Smooth muscle cell (in vitro differentiated cells): Measurements from ENCODE around the gene AQP7. TPM values are rescaled to one million over a fixed set of nuclear protein-coding genes. Genes with fewer than 3 reads are reported as not detected.
"Not testable (repeated sequence)": the region's sequence is repeated elsewhere in the genome, so short reads cannot be mapped to it uniquely, and the experiment has no call there.

ENCODE experiments used
- DNase-seq: peaks from one replicate; lab custom pipeline; 2025; ENCODE audit not compliant: unreplicated experiment; lab: John Stamatoyannopoulos, UW
- H2AFZ ChIP-seq: fragments of 200-600 bp; sonication (generic); 2 replicates; pipeline ENCODE4 v1.6.0; 2016; ENCODE audit warnings: antibody characterized with exemption, low read depth, mild to moderate bottlenecking
- H3F3A ChIP-seq: fragments of 200-600 bp; sonication (generic); 2 replicates; pipeline ENCODE4 v1.6.0; 2017; ENCODE audit warnings: antibody characterized with exemption, low read depth
- H3K27ac ChIP-seq: fragments of 200-600 bp; sonication (generic); 2 replicates; pipeline ENCODE4 v1.5.1; 2016; ENCODE audit warnings: low read depth, mild to moderate bottlenecking
- H3K27me3 ChIP-seq: fragments of 200-600 bp; sonication (generic); 2 replicates; pipeline ENCODE4 v1.6.1; 2016; ENCODE audit warnings: low read depth, mild to moderate bottlenecking
- H3K36me3 ChIP-seq: fragments of 200-600 bp; sonication (generic); 2 replicates; pipeline ENCODE4 v1.5.1; 2016; ENCODE audit warnings: low read depth
- H3K4me1 ChIP-seq: fragments of 200-600 bp; sonication (generic); 2 replicates; pipeline ENCODE4 v1.5.1; 2016; ENCODE audit warnings: low read depth
- H3K4me2 ChIP-seq: fragments of 200-600 bp; sonication (generic); 2 replicates; pipeline ENCODE4 v1.6.0; 2016; ENCODE audit warnings: mild to moderate bottlenecking
- H3K4me3 ChIP-seq: fragments of 200-600 bp; sonication (generic); 2 replicates; pipeline ENCODE4 v1.5.1; 2016; ENCODE audit warnings: mild to moderate bottlenecking
- H3K79me2 ChIP-seq: fragments of 200-600 bp; sonication (generic); 2 replicates; pipeline ENCODE4 v1.6.0; 2016; ENCODE audit warnings: low read depth, mild to moderate bottlenecking
- H3K9ac ChIP-seq: fragments of 200-600 bp; sonication (generic); 2 replicates; pipeline ENCODE4 v1.6.0; 2016; ENCODE audit warnings: low read depth
- H3K9me3 ChIP-seq: fragments of 200-600 bp; sonication (generic); replicated peaks from 2 replicates; pipeline ENCODE4 v1.5.1; 2016; ENCODE audit warnings: low read depth
- H4K20me1 ChIP-seq: fragments of 200-600 bp; sonication (generic); 2 replicates; pipeline ENCODE4 v1.6.0; 2016; ENCODE audit warnings: low read depth
- CTCF ChIP-seq: fragments of 200-600 bp; sonication (generic); IDR thresholded peaks from 2 replicates; pipeline ENCODE4 v1.5.1; 2017; ENCODE audit warnings: borderline replicate concordance, mild to moderate bottlenecking, antibody characterized with exemption; ENCODE audit not compliant: insufficient read depth, poor library complexity, severe bottlenecking
- WGBS: methylation state at CpG from one replicate; pipeline ENCODE4 v1.1.7; 2016; ENCODE audit warnings: low lambda C conversion rate; 5-methylcytosine and 5-hydroxymethylcytosine counted together
- polyA plus RNA-seq: library from polyadenylated mRNA; unstranded; fragments of >200 nt; fragmentation: Nextera tagmentation; extraction: Ambion mirVana; gene quantifications from 2 replicates; pipeline ENCODE4 v1.2.1, GENCODE V29; 2016
- total RNA-seq: library from RNA; depleted of rRNA; stranded (reverse); fragments of >200 nt; gene quantifications from 2 replicates; pipeline ENCODE4 v1.2.3, GENCODE V29; 2014

AQP7 gene
- total and polyA plus RNA-seq, 2 experiments from 2014 or later, result 0.45 to 0.76 TPM

DNA sequence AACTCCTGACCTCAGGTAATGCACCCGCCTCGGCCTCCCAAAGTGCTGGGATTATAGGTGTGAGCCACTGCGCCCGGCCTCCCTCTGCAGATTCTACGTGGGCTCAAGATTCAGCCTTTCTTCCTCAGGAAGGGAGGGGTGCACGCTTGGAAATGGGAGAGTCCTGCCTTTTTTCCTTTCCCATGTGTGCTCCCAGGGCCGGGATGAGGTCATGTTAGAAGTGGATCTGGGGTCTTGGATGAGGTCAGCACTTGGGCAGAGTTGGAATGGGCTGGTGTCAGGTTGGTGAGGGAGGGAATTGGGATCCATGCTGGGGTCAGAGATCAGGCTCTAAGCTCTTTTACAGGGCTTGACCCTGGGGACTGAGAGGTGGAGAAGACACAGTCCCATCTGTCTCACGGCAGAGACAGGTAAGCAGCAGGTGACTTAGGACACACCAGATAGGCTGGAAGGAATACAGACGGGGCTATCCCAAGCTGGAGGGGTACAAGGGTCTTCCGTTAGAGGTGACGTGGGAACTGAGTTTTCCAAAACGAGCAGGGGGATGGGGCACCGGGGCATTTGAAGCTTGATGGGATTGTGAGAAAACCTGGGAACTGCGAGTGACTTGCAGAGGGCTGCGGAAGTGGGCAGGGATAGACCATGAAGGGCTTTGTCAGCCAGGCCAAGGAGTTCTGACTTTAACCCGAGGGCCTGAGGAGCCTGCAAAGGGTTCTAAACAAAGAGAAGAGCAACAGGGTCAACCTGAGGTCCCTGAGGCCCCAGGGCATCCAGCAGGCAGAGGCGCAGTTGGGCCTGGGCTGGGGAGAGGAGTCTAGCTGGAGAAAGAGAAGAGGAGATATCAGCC lies 1.8 kb upstream of the AQP7 start:
- Histone ChIP-seq H3K36me3 (no peaks in the 10 kb centered on the region), H3K27me3 (no peaks in the 10 kb centered on the region), H3F3A (no peaks in the 10 kb centered on the region), H3K27ac (no peak overlapping the region), H3K4me3 (no peak overlapping the region), H3K4me1 (no peaks in the 10 kb centered on the region), H3K4me2 (no peak overlapping the region), H3K9me3 (no peaks in the 10 kb centered on the region), H4K20me1 (no peaks in the 10 kb centered on the region), H3K79me2 (no peaks in the 10 kb centered on the region), H2AFZ (no peak overlapping the region), H3K9ac (no peak overlapping the region)
- 88% methylated on average over 17 of the region's 17 CpGs for WGBS
- DNase-seq, result no peak
- no peak for TF ChIP-seq CTCF

DNA sequence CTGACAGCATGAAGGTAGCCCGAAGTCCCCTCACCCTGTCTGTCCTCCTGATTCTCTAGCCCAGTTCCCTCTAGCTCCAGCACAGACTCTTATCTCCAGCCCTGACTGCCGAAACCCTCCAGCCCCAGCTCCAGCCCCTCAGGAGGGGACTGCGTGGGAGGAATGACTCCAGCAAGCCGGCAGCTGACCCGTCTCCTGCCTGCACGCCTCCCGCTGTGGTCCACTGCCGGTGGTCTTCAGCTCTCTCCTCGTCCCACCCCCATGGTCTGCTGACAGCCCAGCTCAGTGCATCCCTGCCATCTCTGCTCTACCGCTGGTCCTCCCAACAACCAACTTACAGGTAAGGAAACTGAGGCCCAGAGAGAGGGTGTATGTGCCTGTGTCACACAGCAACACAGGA lies 559 bp downstream of the AQP7 start:
- not testable (repeated sequence) for H3K4me2 ChIP-seq, H3K27me3 ChIP-seq

GRCh38 chr9:33399047-33399446 lies 3.3 kb downstream of the AQP7 start:
- WGBS, result 84% methylated on average over 4 of the region's 4 CpGs
- not testable (repeated sequence) for DNase-seq

More for the DNA sequence above, 559 bp downstream of the AQP7 start:
- 53% methylated on average over 10 of the region's 10 CpGs for WGBS
- H2AFZ ChIP-seq, H3K9ac ChIP-seq, DNase-seq, H3K4me3 ChIP-seq, H4K20me1 ChIP-seq, H3F3A ChIP-seq, H3K27ac ChIP-seq, H3K4me1 ChIP-seq, H3K36me3 ChIP-seq, H3K9me3 ChIP-seq, H3K79me2 ChIP-seq: not testable (repeated sequence)

GRCh38 chr9:33397801-33398200 lies 4.6 kb downstream of the AQP7 start:
- H3K79me2 ChIP-seq, DNase-seq, H4K20me1 ChIP-seq, H3K27ac ChIP-seq, H3K9ac ChIP-seq, H3K27me3 ChIP-seq, H3K9me3 ChIP-seq, H3K36me3 ChIP-seq, H3K4me2 ChIP-seq, H2AFZ ChIP-seq, H3K4me3 ChIP-seq, H3K4me1 ChIP-seq, H3F3A ChIP-seq: not testable (repeated sequence)
- WGBS, result 82% methylated on average over 3 of the region's 4 CpGs

More at GRCh38 chr9:33399047-33399446, 3.3 kb downstream of the AQP7 start:
- H3K79me2 ChIP-seq, H3K4me2 ChIP-seq, H3K4me3 ChIP-seq, H3F3A ChIP-seq, H2AFZ ChIP-seq, H3K36me3 ChIP-seq, H3K27ac ChIP-seq, H3K4me1 ChIP-seq, H3K9ac ChIP-seq, H3K9me3 ChIP-seq, H3K27me3 ChIP-seq, H4K20me1 ChIP-seq: not testable (repeated sequence)

- not testable (repeated sequence) for H3K27ac ChIP-seq, H3K79me2 ChIP-seq, H3K36me3 ChIP-seq, H3K9me3 ChIP-seq, H3K4me3 ChIP-seq, H3K4me1 ChIP-seq, H3K9ac ChIP-seq, H3F3A ChIP-seq, H3K27me3 ChIP-seq, H4K20me1 ChIP-seq, H2AFZ ChIP-seq, DNase-seq, H3K4me2 ChIP-seq
- WGBS, result 94% methylated on average over 15 of the region's 15 CpGs
Observed at GRCh38 chr9:33395159-33395879, 7.0 kb downstream of the AQP7 start.

DNA sequence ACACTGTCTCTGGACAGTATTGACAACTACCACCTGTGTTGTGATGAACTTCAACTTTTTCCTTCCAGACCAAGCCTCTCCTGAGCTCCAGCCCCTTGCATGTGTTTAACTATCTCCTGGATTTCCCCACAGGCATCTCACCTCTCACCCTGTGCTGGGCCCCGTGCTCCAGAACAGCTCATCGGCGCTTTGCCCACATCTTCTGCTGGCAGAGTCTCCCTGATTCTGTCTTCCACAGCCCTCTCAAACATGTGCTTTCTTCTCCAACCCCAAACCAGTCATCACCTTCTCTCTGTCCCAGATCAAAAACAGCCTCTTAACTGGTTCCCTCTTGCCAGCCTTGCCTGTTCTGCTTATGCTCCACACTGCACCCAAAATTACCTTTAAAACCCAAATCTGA lies 8.4 kb downstream of the AQP7 start:
- not testable (repeated sequence) for H3K4me1 ChIP-seq, H3K79me2 ChIP-seq, H3K4me2 ChIP-seq, H3F3A ChIP-seq, H3K9me3 ChIP-seq, H2AFZ ChIP-seq, H3K36me3 ChIP-seq, H3K4me3 ChIP-seq, H3K9ac ChIP-seq, H4K20me1 ChIP-seq, H3K27me3 ChIP-seq, H3K27ac ChIP-seq, DNase-seq
- WGBS, result 91% methylated on average over 3 of the region's 3 CpGs
